HG02678 (cell line): ENCODE results near the gene SLC9A3.
"Not testable (repeated sequence)": the region's sequence is repeated elsewhere in the genome, so short reads cannot be mapped to it uniquely, and the experiment has no call there.

Experiments
- ATAC-seq: cut with Tn5 transposase; IDR thresholded peaks from one replicate; pipeline ENCODE4 v1.9.1; 2021; ENCODE audit warnings: mild to moderate bottlenecking, moderate library complexity; ENCODE audit not compliant: unreplicated experiment

Gene SLC9A3

DNA sequence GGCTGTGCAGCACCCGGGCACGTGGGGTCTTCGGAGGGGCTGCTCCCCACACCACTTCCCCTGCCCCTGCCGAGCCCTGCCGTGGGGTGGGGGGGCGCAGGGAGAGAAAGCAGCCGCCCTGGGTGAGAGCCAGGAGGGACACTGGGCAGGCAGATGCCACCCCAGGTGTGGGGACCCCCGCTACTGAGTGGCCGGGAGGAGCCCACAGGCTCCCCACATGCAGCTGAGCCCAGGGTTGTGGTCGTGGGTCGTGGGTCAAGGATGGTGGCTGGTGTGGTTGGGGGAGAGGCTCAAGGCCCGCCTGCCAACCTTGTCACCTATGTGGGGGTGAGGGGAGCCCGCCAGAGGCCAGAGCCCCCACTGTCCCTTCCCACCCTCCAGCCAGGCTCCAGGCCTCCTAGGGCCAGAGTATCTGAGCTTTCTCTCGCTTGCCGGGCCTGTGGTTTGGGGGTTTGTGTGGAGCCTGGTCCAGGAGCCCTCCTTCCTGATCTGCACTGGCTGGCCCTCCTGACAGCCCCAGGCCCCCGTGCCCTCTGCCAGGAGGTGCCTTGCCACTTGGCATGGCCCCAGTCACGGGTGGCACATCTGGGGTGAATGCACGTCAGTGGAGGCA, 45.8 kb downstream of the SLC9A3 start:
- no peak for ATAC-seq

DNA sequence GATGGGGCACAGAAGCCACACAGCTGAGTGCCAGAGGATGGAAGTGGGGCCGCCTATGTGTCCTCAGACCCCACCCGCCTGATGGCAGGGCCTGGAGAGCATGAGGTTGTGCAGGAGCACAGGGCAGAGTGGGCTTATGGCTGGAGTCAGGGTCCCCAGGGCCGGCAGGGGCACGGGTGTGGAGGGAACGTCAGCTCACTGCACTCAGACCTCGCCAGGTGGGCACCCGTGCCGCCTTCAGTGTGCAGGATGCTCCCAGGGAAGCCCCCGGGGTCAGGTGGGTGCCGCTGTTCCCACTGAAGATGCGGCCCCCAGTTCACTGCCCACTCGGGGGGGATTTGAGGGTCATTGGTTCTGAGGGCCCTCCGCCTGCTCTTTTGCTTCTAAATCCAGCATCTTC, 46.4 kb downstream of the SLC9A3 start:
- no peak for ATAC-seq

DNA sequence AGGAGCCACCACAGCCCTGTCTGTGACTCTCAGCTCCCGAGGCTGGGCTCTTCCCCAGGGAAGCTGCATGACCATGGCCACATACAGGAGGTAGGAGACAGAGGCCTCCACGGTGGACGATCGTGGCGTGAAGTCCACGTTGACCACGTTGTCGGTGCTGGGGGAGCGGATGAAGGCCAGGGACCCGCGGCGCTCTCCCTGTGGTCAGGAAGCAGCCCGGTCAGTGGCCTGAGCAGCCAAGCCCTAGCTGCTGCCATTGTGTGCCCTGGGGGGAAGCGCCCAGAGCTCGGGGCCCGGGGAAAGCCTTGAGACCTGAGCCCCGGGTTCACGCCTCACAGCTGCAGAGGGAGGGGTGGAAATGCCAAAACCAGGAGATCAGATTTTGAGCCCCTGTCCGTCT, 47.0 kb downstream of the SLC9A3 start:
- no peak for ATAC-seq

DNA sequence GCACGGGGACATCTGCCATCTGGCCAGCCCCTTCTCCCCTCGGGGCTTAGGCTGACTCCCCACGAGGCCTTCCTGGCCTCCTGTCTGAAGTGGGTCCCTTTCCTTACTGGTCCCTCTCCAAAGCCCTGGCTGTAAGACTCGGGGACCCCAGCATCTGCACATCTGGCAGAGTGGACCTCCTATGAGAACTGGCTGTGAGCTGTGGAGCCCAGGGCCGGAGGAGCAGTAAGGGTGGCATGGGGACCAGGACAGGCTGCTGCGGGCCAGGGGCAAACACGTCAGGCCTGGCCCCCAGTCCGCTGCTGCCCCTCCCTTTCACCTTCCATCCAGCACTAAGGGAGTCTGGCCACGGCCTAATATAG, 47.5 kb downstream of the SLC9A3 start:
- ATAC-seq, result no peak

DNA sequence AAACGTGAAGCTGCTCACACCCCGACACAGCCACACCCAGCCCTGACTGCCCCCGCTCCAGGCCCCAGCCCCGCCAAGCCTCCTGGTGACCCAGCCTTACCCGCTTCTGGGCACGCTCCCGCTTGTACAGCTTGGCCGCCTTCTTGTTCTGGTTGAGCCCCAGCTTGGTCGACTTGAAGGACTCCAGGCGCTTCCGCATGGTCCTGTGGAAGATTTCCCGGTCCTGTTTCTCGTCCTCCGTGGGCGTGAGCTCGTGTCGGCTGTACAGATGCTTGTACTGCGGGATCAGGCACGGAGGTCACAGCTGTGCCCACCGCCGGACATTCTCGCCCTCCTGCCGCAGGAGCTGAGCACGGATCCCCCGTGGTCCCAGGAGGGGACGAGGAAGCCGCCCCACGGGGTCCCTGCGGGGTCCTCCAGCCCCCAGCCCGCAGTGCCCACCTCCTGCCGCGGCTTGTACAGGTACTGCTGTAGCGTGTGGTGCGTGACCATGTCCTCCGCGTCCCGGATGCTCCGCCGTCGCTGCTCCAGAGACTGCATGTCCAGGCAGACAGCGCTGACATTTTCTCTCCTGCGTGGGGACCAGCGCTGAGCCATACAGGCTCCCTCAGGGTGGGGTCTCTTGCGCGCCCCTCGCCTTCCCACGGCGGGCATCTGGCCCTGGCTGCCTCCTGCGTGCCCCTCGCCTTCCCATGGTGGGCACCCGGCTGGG, 48.0 kb downstream of the SLC9A3 start:
- no peak for ATAC-seq

DNA sequence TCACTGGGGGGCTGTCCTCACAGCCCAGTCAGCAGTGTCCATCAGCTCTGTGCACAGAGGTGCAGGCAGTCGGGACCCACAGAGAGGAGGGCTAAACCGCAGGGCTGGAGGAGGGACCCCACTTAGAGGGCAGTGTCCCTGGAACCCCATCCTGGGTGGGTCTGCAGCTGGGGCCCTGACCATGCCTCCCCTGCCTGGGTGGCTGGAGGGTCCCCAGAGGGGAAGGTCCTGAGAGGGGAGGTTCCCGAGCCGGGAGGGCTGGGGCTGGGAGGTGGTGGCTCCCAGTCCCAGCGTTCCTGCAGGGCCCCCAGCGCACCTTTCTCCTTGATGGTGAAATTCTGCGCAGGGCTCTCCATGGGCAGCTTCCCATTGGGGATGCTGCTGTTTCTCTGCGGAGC, 48.5 kb downstream of the SLC9A3 start:
- no peak for ATAC-seq

DNA sequence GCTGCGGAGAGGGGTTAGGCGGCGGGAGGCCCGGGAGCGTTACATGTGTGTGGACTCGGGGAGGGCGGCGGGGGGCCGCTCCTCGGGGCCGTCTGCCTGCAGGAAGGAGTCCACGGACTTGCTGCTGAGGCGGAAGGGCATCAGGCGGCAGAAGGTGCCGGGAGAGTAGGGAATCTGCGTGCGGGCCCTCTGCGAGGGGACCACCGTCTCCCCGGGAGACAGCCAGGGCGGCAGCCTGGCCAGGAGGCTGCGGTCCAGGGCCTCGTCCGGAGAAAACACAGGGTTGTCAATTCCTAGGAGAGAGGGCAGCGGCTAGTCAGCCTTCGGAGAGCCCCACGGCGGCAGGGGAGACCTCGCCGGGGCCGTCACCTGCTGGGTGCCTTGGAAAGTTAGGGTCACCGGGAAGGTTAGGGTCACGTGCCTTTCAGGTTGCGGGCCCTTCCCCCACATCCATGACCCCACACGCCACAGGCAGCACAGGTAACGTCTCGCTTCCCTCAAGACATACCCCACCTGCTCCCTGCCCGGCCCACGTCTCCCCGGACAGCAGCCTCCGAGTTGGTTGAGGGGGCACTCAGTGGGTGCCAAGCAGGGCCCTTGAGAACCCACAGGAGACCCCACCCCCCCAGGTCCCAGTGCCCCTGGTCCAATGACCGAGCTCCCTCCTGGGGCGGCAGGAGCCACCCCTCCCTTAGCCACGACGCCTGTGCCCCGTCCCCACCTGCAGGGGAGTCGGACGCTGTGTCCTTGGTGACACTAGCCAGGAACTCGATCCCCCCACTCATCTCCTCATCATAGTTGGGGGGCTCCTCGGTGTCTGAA, 49.2 kb downstream of the SLC9A3 start:
- no peak for ATAC-seq

DNA sequence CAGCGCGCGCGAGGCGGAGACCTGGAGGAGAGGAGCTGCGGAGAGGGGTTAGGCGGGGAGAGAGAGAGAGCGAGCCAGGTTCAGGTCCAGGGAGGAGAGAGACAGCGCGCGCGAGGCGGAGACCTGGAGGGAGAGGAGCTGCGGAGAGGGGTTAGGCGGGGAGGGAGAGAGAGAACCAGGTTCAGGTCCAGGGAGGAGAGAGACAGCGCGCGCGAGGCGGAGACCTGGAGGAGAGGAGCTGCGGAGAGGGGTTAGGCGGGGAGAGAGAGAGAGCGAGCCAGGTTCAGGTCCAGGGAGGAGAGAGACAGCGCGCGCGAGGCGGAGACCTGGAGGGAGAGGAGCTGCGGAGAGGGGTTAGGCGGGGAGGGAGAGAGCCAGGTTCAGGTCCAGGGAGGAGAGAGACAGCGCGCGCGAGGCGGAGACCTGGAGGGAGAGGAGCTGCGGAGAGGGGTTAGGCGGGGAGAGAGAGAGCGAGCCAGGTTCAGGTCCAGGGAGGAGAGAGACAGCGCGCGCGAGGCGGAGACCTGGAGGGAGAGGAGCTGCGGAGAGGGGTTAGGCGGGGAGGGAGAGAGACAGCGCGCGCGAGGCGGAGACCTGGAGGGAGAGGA, 49.9 kb downstream of the SLC9A3 start:
- ATAC-seq, result not testable (repeated sequence)

DNA sequence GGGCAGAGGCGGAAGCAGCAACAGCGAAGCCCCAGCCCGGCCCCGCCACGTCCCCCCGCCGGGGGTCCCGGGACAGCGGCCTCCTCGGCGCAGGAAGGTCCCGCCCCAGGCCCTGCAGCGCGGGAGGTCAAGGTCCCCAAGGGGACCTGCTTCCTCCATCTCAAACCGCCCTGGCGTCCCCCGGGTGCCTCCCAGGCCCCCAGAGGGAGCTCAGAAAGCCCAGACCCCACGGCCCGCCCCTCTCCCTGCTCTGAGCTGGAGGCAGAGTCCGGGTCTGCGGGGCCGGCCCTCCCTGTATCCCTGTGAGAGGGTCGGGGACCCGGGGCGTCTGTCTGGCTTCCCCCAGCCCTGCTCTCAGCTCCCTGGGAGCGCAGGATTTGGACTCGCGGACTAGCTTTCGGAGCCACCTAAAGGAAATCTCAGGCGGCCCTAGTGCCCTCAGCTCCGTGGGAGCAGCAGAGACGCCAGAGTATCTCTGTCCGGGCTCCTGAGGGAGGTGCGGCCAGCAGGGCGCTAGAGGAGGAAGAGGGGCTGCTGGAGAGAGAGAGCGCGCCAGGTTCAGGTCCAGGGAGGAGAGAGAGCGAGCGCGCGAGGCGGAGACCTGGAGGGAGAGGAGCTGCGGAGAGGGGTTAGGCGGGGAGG, 50.6 kb downstream of the SLC9A3 start:
- peak; percentile 26 for ATAC-seq

DNA sequence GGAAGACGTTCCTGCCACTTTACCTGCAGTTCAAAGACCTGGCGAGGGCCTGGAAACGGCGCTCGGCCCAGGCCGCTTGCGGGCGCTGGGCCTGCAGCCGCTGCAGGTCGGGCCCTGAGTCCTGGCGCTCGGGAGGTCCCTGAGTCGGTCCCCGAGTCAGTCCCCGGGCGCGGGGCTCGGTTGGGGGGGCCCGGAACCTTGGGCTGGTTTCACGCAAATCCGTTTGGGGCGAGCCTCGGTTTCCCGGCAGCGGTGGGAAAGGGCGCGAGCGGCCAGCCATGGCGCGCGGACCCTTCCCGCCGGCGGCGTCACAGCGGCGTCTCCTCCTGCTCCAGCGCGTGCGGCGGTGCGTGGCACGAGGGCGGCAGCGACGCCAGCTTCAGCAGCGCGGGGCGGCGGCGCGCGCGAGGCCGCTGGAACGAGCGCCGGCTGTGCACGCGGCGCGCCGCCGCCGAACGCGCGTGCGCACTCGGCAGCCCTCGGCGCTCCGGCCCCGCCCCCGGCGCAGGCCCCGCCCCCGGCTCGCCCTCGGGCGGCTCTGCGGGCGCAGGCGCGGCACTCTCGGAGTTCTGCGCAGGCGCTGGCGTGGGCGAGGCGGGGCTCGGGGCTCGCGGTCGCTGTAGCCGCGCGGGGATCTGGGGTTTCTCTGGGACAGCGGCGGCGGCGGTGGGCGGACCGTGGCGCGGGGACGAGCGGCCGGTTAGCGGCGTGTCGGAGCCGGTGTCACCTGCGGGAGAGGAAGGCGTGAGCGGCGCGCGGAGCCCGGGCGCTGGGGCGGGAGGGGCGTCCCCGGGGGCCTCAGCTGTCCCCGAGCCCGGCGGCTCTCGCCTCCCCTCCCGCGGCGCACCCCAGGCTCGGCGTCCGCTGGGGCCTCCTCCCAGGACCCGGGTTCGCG, 51.3 kb downstream of the SLC9A3 start:
- ATAC-seq, result peak; percentile 71

DNA sequence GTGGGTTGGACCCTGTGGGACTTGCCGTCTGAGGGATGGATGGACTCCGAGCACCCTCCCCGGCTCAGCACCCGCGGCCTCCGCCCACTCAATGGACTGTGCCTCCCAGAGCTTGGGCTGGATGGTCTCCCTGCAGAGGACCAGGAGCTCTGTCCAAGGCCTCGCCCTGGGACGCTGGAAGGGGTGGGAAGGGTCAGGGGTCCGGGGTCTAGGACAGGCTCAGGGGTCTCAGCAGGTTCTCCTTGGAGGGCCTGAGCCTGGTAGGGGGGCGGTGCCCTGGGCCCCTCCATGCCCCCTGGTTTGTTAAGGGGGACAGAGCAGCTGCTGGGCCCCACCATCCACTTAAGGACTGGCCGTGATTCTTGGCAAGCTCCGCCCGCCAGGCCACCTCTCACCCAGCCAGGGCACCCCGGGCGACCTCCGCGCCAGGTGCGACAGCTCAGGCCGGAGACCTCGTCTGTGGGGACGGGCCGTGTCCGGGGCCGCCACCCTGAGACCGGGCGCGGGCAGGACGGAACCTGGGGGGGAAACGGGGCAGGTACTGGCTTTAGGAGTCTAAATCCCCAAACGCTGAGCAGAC, 52.1 kb downstream of the SLC9A3 start:
- peak; percentile 21 for ATAC-seq

DNA sequence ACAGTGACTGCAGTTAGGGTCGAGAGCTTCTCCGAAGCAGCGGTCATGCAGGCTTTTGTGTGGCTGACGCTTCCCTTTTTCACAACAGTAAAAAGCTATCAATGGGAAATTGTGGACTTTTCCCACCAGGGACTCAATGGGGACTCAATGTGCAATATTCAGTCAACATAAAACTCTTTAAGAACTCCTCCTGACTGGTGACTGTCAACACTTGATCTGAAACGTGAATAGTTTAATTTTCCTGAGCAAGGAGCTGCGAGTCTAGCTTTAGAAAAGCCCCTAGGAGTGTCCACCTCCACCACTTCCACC, 52.5 kb downstream of the SLC9A3 start:
- ATAC-seq, result no peak

DNA sequence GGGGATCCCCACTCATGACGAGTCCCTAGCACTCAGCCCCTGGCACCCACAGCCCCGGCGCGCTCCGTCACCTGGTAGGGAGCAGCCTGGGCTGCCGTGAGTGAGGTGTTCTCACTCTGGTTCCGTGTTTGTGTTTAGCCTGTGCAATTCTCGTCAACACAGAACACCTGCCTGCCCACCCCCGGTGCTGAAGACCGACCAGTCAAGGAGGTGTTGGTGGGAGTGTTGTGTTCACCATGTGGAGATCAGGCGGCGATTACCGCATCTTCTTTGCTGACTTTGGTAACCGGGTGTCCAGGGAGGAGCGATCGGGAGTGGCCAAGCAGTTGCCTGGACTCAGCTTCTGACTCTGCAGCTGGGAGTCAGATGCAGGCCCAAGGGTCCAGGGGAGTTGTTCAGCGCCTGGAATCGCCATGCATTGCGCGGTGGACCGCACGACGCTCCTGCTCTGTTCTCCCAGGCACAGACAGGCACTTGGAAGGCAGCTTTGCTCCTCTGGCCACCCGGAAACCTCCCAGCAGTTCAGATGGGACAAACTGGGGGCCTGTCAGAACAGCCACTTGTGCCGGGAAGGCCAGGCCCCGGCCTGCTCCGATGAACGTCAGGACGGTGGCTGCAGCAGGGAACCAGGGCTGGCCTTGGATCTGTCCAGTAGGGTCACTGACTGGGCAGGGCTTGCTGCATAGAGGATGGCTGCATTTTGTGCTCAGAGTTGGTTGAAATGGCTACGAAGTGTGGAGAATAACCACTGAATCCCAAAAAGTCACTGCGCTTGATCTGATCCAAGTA, 53.1 kb downstream of the SLC9A3 start:
- ATAC-seq, result no peak

DNA sequence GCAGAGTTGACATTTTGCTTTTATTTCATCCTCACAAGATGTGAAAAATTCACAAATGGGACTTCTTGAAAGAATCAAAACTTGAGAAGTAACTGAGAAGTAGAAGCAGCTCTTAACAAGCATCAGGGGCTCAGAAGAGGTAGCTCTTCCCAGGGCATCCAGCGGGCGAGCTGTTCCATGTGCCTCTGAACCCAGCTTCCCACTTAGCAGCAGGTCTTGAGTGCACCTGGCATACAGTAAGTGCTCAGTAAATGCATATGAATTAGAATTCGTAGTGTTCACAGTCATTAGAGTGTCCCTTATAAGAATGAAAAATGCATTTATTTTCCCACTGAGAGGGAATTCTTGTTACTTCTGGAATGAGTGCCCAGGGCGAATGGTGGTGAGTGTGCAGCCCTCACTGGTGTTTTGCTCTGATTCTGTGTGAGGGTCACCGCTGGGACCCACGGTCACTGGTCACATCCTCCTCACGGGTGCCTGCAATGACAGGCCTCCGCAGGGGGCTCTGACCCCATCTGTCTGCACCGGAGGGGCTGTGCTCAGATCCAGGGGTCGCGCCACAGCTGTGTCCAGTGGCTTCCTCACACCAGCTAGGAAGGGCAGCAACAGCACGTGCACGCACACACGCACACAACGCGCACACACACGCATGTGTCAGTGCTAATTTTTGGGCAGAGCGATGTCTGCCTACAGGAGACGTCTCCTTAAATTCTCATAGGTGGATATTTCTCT, 54.3 kb downstream of the SLC9A3 start:
- no peak for ATAC-seq

DNA sequence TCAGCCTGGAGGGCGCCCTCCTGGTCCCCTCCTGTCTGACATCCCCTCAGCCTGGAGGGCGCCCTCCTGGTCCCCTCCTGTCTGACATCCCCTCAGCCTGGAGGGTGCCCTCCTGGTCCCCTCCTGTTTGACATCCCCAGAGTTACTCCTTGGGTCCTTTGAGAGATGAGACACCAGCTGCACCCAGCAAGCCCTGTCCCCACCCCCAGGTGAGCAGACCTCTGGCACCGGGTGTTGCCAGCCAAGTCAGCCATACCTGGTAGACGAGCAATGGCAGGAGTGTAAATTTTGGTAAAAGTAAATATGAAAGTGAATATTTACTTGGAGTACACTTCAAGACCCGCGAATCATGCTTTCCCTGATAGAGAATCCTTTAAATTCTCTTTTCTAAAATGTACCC, 55.8 kb downstream of the SLC9A3 start:
- no peak for ATAC-seq

DNA sequence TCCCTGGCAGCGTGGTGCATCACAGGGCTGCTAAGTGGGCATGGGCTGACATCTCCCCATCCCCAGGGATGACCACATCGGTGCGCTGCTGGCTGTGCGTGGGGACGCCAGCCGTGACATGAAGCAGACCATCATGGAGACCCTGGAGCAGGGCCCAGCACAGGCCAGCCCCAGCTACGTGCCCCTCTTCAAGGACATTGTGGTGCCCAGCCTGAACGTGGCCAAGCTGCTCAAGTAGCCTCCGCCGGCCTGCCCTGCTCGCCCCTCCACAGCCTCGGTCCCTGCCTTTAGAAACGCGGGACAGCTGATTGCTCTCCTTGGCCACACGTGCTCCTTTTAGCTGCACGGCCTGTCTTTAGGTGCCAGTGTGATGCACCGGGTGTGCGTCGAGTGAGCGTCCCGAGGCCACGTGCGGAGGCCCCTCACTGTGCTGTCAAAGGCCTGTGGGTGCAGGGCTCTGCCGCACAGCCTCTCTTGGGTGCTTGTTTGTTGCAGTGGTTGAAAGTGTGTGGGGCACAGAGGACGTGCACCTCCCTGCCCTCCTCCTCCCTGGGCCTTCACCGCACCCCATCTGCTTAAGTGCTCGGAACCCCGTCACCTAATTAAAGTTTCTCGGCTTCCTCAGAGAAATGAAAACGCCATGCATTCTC, 57.5 kb downstream of the SLC9A3 start:
- no peak for ATAC-seq

DNA sequence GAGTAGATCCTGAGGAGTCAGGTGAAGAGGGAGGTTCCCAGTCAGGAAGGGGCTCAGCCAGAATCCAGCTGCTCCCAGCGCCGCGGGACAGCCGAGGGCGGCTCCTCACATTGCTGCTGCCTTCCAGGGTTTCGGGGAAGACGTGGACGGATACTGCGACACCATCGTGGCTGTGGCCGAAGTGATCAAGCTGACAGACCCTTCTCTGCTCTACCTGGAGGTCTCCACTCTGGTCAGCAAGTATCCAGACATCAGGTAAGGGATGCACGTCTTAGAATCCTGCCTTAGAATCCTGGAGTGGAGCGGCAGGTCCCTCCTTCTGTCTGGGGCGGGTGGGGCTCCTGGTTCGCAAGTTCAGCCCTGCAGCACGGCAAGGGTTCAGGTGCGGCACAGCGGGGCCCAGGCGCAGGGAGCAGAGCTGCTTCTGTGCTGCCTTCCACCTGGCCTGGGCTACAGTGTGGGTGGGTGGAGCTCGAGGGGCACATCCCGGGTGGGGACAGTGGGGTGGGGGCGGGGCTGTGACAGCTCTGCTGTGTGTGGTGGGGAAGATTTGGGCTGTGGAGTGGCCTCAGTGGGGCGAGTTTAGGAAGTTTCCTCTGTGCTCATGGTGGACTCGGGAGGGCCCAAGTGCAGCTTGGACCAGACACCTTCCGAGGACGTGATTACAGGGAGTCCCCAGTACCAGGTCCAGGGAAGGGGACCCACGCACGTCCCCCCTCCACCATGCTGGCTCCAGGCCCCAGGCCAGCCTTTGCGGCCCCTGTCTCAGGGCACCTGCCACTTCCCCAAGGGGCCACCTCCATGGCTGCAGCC, 58.5 kb downstream of the SLC9A3 start:
- no peak for ATAC-seq
